WTC11 (cell line): ENCODE data around the gene NTRK3.

Experiments used
- ELF4 ChIP-seq: sonication (generic); formaldehyde crosslinking; IDR thresholded peaks from 2 replicates; pipeline ENCODE4 v1.8.1; 2022; ENCODE audit warnings: low read depth, mild to moderate bottlenecking, moderate library complexity, missing genetic modification reagents
- ZNF121 ChIP-seq: sonication (generic); formaldehyde crosslinking; IDR thresholded peaks from 2 replicates; pipeline ENCODE4 v1.8.0; 2023; ENCODE audit warnings: missing genetic modification reagents
- ZNF317 ChIP-seq: sonication (generic); formaldehyde crosslinking; IDR thresholded peaks from 2 replicates; pipeline ENCODE4 v1.8.1; 2023; ENCODE audit warnings: low read depth, mild to moderate bottlenecking, moderate library complexity, missing genetic modification reagents, borderline replicate concordance
- TF ChIP-seq, protein P1 (sequence below): fragments of 200-600 bp; IDR thresholded peaks from 2 replicates; pipeline ENCODE4 v1.8.0; 2022; ENCODE audit warnings: antibody characterized with exemption
- TF ChIP-seq, protein P2 (sequence below): sonication (generic); formaldehyde crosslinking; conservative IDR thresholded peaks from 2 replicates; pipeline ENCODE4 v1.8.1; 2022; ENCODE audit warnings: mild to moderate bottlenecking, missing genetic modification reagents
- TF ChIP-seq, protein P3 (sequence below): sonication (generic); formaldehyde crosslinking; IDR thresholded peaks from 2 replicates; pipeline ENCODE4 v1.8.1; 2023; ENCODE audit warnings: mild to moderate bottlenecking, moderate library complexity, missing genetic modification reagents
- TF ChIP-seq, protein P4 (sequence below): sonication (generic); formaldehyde crosslinking; IDR thresholded peaks from 2 replicates; pipeline ENCODE4 v1.8.1; 2022; ENCODE audit warnings: missing genetic modification reagents, borderline replicate concordance
- TF ChIP-seq, protein P5 (sequence below): fragments of 250-450 bp; sonication (Bioruptor Pico); IDR thresholded peaks from 2 replicates; pipeline ENCODE4 v2.1.2; 2022; ENCODE audit warnings: mild to moderate bottlenecking, moderate library complexity

DNA sequence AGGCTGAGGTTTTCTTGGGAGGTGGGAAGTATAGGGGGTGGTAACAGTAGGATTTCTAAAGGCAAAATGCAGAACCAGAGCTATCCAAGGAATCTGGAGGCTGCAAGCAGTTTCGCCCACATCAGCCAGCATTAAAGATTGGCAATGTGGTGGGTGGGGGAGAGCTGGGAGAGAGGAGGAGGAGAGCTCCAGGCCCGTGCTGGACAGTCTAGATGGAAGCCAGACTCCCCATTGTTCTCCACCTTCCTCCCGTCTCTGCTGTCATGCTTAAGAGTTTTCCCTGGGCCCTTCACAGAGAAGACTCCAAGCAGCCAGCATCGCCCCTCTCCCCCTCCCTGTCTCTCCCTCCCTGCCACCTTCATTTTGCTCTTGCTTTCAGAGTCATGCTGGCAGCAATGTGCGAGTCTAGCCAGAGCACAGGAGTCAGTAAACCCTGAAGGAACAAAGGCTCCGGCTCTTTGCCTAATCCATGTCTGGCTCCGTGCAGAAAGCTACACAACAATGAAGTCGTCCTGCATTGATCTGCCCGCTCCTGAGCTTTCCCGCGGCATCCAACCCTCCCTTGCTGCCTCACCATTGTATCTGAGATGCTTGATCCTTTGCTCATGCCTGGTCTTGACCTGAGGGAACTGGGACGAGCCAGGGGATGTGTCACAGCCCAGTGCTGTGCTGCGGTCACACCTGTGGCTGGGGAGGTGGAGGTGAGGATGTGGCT is 282.9 kb downstream of the NTRK3 start:
- TF ChIP-seq, protein P1, sequence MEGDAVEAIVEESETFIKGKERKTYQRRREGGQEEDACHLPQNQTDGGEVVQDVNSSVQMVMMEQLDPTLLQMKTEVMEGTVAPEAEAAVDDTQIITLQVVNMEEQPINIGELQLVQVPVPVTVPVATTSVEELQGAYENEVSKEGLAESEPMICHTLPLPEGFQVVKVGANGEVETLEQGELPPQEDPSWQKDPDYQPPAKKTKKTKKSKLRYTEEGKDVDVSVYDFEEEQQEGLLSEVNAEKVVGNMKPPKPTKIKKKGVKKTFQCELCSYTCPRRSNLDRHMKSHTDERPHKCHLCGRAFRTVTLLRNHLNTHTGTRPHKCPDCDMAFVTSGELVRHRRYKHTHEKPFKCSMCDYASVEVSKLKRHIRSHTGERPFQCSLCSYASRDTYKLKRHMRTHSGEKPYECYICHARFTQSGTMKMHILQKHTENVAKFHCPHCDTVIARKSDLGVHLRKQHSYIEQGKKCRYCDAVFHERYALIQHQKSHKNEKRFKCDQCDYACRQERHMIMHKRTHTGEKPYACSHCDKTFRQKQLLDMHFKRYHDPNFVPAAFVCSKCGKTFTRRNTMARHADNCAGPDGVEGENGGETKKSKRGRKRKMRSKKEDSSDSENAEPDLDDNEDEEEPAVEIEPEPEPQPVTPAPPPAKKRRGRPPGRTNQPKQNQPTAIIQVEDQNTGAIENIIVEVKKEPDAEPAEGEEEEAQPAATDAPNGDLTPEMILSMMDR, result no peak
- TF ChIP-seq ZNF121 (CRISPR knock-in tag) (no peak), ZNF317 (CRISPR knock-in tag) (no peak), ELF4 (CRISPR knock-in tag) (no peak)
- TF ChIP-seq, protein P2, sequence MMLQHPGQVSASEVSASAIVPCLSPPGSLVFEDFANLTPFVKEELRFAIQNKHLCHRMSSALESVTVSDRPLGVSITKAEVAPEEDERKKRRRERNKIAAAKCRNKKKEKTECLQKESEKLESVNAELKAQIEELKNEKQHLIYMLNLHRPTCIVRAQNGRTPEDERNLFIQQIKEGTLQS (CRISPR knock-in tag), result no peak
- TF ChIP-seq, protein P3, sequence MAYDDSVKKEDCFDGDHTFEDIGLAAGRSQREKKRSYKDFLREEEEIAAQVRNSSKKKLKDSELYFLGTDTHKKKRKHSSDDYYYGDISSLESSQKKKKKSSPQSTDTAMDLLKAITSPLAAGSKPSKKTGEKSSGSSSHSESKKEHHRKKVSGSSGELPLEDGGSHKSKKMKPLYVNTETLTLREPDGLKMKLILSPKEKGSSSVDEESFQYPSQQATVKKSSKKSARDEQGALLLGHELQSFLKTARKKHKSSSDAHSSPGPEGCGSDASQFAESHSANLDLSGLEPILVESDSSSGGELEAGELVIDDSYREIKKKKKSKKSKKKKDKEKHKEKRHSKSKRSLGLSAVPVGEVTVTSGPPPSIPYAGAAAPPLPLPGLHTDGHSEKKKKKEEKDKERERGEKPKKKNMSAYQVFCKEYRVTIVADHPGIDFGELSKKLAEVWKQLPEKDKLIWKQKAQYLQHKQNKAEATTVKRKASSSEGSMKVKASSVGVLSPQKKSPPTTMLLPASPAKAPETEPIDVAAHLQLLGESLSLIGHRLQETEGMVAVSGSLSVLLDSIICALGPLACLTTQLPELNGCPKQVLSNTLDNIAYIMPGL, result no peak
- TF ChIP-seq, protein P4, sequence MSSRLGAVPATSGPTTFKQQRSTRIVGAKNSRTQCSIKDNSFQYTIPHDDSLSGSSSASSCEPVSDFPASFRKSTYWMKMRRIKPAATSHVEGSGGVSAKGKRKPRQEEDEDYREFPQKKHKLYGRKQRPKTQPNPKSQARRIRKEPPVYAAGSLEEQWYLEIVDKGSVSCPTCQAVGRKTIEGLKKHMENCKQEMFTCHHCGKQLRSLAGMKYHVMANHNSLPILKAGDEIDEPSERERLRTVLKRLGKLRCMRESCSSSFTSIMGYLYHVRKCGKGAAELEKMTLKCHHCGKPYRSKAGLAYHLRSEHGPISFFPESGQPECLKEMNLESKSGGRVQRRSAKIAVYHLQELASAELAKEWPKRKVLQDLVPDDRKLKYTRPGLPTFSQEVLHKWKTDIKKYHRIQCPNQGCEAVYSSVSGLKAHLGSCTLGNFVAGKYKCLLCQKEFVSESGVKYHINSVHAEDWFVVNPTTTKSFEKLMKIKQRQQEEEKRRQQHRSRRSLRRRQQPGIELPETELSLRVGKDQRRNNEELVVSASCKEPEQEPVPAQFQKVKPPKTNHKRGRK (CRISPR knock-in tag), result no peak
- TF ChIP-seq, protein P5, sequence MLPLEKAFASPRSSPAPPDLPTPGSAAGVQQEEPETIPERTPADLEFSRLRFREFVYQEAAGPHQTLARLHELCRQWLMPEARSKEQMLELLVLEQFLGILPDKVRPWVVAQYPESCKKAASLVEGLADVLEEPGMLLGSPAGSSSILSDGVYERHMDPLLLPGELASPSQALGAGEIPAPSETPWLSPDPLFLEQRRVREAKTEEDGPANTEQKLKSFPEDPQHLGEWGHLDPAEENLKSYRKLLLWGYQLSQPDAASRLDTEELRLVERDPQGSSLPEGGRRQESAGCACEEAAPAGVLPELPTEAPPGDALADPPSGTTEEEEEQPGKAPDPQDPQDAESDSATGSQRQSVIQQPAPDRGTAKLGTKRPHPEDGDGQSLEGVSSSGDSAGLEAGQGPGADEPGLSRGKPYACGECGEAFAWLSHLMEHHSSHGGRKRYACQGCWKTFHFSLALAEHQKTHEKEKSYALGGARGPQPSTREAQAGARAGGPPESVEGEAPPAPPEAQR (CRISPR knock-in tag), result no peak
